Brain microvascular endothelial cell (primary cell): ENCODE results near the gene DENND10.

ENCODE experiments used
- DNase-seq: peaks from one replicate; pipeline ENCODE4 v3.0.0-alpha.2; 2020
- H3K27ac ChIP-seq: fragments of 250-450 bp; sonication (Bioruptor Pico); 2 replicates; pipeline ENCODE4 v1.5.1; 2020; ENCODE audit warnings: mild to moderate bottlenecking, moderate library complexity
- H3K27me3 ChIP-seq: fragments of 250-450 bp; sonication (Bioruptor Pico); replicated peaks from 2 replicates; pipeline ENCODE4 v1.5.1; 2020; ENCODE audit warnings: mild to moderate bottlenecking
- H3K36me3 ChIP-seq: fragments of 250-450 bp; sonication (Bioruptor Pico); replicated peaks from 2 replicates; pipeline ENCODE4 v1.5.1; 2020; ENCODE audit warnings: mild to moderate bottlenecking
- H3K4me3 ChIP-seq: 2 replicates; pipeline ENCODE4 v1.5.1; 2011; ENCODE audit warnings: low read depth, mild to moderate bottlenecking, control low read depth, low read length, moderate library complexity
- CTCF ChIP-seq: IDR thresholded peaks from 2 replicates; pipeline ENCODE4 v1.5.1; 2011; ENCODE audit warnings: low read depth, mild to moderate bottlenecking, moderate library complexity, low read length, control low read depth, inconsistent platforms; ENCODE audit errors: missing control alignments
- in situ Hi-C: cut with HindIII; loops from 2 replicates; pipeline ENCODE4 v1.10.0; 2017; ENCODE audit warnings: low sequenced_read_pairs, low pct_ligation_motif_present

DENND10 gene

GRCh38 chr10:119113751-119114732, 10.1 kb downstream of the DENND10 start:
- peak overlapping the region; percentile 73 for H3K27ac ChIP-seq
- H3K36me3 ChIP-seq: peaks cover 23% of the 10 kb centered on the region
- in situ Hi-C loops: no loop called here

DNA sequence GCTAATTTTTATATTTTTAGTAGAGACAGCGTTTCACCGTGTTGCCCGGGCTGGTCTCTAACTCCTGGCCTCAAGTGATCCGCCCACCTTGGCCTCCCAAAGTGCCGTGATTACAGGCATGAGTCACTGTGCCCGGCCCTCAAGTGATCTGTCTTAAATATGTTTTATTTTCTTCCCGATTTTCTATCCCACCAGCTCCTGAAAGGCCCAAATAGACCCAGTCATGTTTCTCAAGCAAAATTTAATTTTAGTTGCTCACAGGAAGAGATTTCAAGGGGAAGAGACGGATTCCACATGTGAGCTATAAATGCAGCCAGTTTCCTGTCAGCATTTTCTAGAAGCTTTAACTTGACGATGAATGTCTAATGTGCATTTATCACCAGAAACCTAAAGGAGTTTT, 12.0 kb downstream of the DENND10 start:
- TF ChIP-seq CTCF: no peak
- Histone ChIP-seq H3K36me3 (peaks cover 36% of the 10 kb centered on the region), H3K4me3 (no peak overlapping the region), H3K27me3 (no peaks in the 10 kb centered on the region), H3K27ac (peak overlapping the region; percentile 37)
- DNase-seq: peak; percentile 36
- in situ Hi-C loops: no loop called here

More at GRCh38 chr10:119113751-119114732, 10.1 kb downstream of the DENND10 start:
- no peak overlapping the region for H3K4me3 ChIP-seq
- DNase-seq: peak; percentile 86
- H3K27me3 ChIP-seq: no peaks in the 10 kb centered on the region
- TF ChIP-seq CTCF: no peak

GRCh38 chr10:119116326-119116951, 12.5 kb downstream of the DENND10 start:
- no peak overlapping the region for H3K4me3 ChIP-seq
- no peak for DNase-seq
- TF ChIP-seq CTCF: no peak
- H3K27ac ChIP-seq: peak overlapping the region; percentile 37
- H3K36me3 ChIP-seq: peaks cover 39% of the 10 kb centered on the region
- H3K27me3 ChIP-seq: no peaks in the 10 kb centered on the region
- in situ Hi-C loops: no loop called here

- H3K36me3 ChIP-seq: peaks cover 49% of the 10 kb centered on the region
- no peaks in the 10 kb centered on the region for H3K27me3 ChIP-seq
- no peak for DNase-seq
- in situ Hi-C loops: no loop called here
- no peak overlapping the region for H3K4me3 ChIP-seq
- no peak for TF ChIP-seq CTCF
- no peak overlapping the region for H3K27ac ChIP-seq
Measured at GRCh38 chr10:119118231-119118630, 14.3 kb downstream of the DENND10 start.

- peaks cover 48% of the 10 kb centered on the region for H3K36me3 ChIP-seq
- in situ Hi-C loops: no loop called here
- no peak overlapping the region for H3K4me3 ChIP-seq
- H3K27ac ChIP-seq: no peak overlapping the region
- no peak for DNase-seq
- TF ChIP-seq CTCF: no peak
- no peaks in the 10 kb centered on the region for H3K27me3 ChIP-seq
Measured at GRCh38 chr10:119119400-119119799, 15.5 kb downstream of the DENND10 start.
